HUES6 (cell line): Measurements from ENCODE around the gene SRC.

Experiments used
- H3K27ac ChIP-seq: 2 replicates; pipeline ENCODE4 v1.7.0; 2013; ENCODE audit warnings: low read depth, mild to moderate bottlenecking, low read length, inconsistent platforms
- H3K27me3 ChIP-seq: 2 replicates; pipeline ENCODE4 v1.6.1; 2013; ENCODE audit warnings: low read length; ENCODE audit not compliant: control insufficient read depth, insufficient read depth
- H3K36me3 ChIP-seq: 2 replicates; pipeline ENCODE4 v1.6.1; 2013; ENCODE audit warnings: low read length; ENCODE audit not compliant: control insufficient read depth, insufficient read depth
- H3K4me1 ChIP-seq: 2 replicates; pipeline ENCODE4 v1.6.1; 2013; ENCODE audit warnings: low read length; ENCODE audit not compliant: control insufficient read depth, insufficient read depth
- H3K4me3 ChIP-seq: 2 replicates; pipeline ENCODE4 v1.5.1; 2013; ENCODE audit warnings: low read depth, low read length
- H3K9ac ChIP-seq: one replicate; pipeline ENCODE4 v1.6.1; 2013; ENCODE audit warnings: mild to moderate bottlenecking, low read length
- H3K9me3 ChIP-seq: 2 replicates; pipeline ENCODE4 v1.6.1; 2013; ENCODE audit warnings: low read depth, low read length; ENCODE audit not compliant: control insufficient read depth, insufficient read depth

SRC gene

DNA sequence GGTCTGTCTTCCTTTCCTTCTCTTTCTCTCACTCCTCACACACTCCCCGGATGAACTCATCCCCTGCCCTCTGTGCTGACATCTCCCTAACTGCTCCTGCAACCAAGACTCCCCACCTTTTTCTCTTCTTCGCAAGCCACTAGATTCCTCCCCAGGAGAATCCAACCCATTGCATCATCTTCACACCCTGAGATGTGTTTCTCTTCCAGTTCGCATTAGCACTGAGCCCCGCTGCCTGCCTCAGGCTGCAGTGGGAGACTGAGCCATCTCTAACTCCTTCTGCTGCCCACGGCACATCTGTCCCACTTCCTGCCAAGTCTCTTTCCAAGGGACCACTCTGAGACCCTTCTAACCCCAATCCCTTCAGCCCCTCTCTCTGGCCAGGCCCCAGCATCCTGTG, 107.9 kb downstream of the SRC start:
- Histone ChIP-seq H3K9ac (no peak overlapping the region), H3K4me1 (no peaks in the 10 kb centered on the region), H3K4me3 (no peak overlapping the region), H3K27ac (no peak overlapping the region), H3K27me3 (peaks cover 39% of the 10 kb centered on the region; the same call in 1 of the 2 replicates), H3K9me3 (0 out of 2 replicates have a peak, but pooled peaks cover 9% of the 10 kb centered on the region), H3K36me3 (no peaks in the 10 kb centered on the region)

DNA sequence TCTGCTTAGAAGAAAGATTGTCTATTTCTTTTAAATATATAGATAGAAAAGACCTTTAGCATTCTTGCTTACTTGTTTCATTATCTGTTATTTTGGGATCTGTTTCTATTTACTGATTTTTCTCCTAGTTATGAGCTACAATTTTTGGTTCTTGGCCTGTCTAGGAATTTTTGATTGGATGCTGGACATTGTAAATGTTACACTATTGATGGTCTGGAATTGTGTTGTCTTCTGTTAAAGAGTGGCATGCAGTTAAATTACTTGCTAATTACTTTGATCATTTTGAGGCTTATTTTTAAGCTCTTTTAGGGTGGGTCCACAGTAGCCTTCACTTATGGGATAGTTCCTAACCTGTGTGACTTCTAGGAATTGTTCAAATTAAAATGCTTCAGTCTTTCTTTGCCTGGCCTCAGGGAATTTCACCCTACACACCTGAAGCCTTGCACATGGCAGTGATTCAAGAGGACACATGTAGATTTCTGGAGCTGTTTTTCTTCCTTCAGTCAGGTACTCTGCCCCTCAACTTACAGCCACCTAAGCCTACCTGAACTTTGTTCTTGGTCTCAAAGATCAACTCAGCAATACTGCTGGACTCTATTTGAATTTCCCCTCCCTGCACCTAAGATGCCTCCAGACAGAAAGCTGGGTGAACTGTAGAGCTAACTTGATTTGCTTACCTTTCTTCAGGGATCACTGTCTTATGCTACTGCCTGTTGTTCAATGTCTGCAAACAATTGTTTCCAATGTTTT, 108.9 kb downstream of the SRC start:
- H3K4me3 ChIP-seq, result no peak overlapping the region
- H3K9me3 ChIP-seq, result 0 out of 2 replicates have a peak, but pooled peaks cover 9% of the 10 kb centered on the region
- H3K4me1 ChIP-seq, result no peaks in the 10 kb centered on the region
- peaks cover 30% of the 10 kb centered on the region; the same call in 1 of the 2 replicates for H3K27me3 ChIP-seq
- H3K27ac ChIP-seq, result no peak overlapping the region
- no peak overlapping the region for H3K9ac ChIP-seq
- H3K36me3 ChIP-seq, result no peaks in the 10 kb centered on the region
